GM23248 (cell line): ENCODE measurements around the gene ASB1.

Experiments
- EZH2 ChIP-seq: fragments of 200-600 bp; sonication (generic); IDR thresholded peaks from 2 replicates; pipeline ENCODE4 v1.6.1; 2018; ENCODE audit warnings: antibody characterized with exemption, mild to moderate bottlenecking; ENCODE audit not compliant: insufficient read depth, poor library complexity, severe bottlenecking
- EZH2phosphoT487 ChIP-seq: fragments of 200-600 bp; sonication (generic); IDR thresholded peaks from 2 replicates; pipeline ENCODE4 v1.6.1; 2018; ENCODE audit warnings: antibody characterized with exemption, moderate library complexity, mild to moderate bottlenecking, low read depth; ENCODE audit not compliant: insufficient read depth

DNA sequence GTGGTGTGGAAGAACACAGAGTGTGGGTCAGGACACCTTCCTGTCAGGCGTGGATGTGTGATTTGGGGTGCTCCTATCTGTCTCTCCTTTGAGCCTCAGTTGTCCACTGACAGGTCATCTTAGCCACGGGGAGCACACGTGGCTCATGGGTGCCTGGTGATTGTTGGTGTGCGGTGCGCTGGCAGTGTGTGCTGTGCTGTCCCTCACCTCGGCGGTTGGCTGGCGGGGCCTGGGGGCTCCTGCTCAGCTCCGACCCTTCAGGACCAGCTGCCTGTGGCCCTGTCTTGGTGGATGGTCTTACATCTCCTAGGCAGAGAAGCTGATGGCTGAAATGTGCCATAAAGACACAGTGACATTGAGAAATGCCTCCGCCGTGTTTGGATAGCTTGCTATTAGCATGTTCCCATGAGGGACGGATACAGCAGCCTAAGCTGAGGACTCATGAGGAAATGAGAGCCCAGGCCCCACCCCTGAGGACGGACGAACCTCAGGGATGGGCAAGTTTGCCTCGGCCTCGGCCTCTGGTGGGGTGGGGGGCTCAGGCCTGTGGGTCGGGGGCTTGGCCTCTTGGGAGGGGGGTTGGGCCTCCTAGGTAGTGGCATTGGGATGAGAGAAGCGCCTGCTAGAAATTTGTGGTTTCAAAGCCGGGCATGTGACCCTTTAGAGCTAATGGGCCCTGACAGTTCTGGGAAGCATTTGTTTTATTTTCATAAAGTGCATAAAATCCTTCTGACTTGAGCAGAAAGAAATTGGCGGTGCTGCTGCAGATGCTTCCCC, 20.3 kb upstream of the ASB1 start:
- TF ChIP-seq EZH2 (no peak), EZH2phosphoT487 (no peak)
